Measurements from ENCODE around the gene RAB5B.

- TF ChIP-seq TAF1 (IDR thresholded peaks at IDR 0.05; ENCODE audit: low read depth, low read length) (peak; percentile 82), POLR2A (IDR thresholded peaks at IDR 0.05; ENCODE audit: low read depth, low read length) (peak; percentile 76; the same call in 1 of the 2 replicates), POLR2AphosphoS5 (IDR thresholded peaks at IDR 0.05; ENCODE audit: low read depth, low read length) (peak; percentile 67; the same call in 1 of the 2 replicates), POU2F2 (IDR thresholded peaks at IDR 0.05; ENCODE audit: low read depth, low read length) (peak; percentile 60; the same call in 1 of the 2 replicates), PAX5 (IDR thresholded peaks at IDR 0.05; ENCODE audit: insufficient read depth, low read length, severe bottlenecking) (peak; percentile 5)
These were observed 44.5 kb upstream of the RAB5B start for GRCh38 chr12:55929306-55929791.

All from GM12891 (cell line).